OCI-LY7 (cell line): Measurements from ENCODE around the gene HNRNPH3.

Source experiments
- EZH2phosphoT487 ChIP-seq: fragments of 200-600 bp; sonication (generic); IDR thresholded peaks from 2 replicates; pipeline ENCODE4 v1.6.1; 2018; ENCODE audit warnings: low read depth, borderline replicate concordance, mild to moderate bottlenecking, mixed run types, antibody characterized with exemption, low read length, moderate library complexity, mixed read lengths
- TF ChIP-seq, protein P1 (sequence below): fragments of 200-600 bp; sonication (generic); conservative IDR thresholded peaks from 2 replicates; pipeline ENCODE4 v1.5.1; 2014; ENCODE audit warnings: mild to moderate bottlenecking, antibody characterized with exemption, low read length, moderate library complexity, mixed read lengths

GRCh38 chr10:68302871-68303270 lies 29.0 kb upstream of the HNRNPH3 start:
- TF ChIP-seq, protein P1, sequence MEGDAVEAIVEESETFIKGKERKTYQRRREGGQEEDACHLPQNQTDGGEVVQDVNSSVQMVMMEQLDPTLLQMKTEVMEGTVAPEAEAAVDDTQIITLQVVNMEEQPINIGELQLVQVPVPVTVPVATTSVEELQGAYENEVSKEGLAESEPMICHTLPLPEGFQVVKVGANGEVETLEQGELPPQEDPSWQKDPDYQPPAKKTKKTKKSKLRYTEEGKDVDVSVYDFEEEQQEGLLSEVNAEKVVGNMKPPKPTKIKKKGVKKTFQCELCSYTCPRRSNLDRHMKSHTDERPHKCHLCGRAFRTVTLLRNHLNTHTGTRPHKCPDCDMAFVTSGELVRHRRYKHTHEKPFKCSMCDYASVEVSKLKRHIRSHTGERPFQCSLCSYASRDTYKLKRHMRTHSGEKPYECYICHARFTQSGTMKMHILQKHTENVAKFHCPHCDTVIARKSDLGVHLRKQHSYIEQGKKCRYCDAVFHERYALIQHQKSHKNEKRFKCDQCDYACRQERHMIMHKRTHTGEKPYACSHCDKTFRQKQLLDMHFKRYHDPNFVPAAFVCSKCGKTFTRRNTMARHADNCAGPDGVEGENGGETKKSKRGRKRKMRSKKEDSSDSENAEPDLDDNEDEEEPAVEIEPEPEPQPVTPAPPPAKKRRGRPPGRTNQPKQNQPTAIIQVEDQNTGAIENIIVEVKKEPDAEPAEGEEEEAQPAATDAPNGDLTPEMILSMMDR: no peak
- TF ChIP-seq EZH2phosphoT487: no peak
